Measurements from ENCODE around the gene MMP23B.

MMP23B gene

DNA sequence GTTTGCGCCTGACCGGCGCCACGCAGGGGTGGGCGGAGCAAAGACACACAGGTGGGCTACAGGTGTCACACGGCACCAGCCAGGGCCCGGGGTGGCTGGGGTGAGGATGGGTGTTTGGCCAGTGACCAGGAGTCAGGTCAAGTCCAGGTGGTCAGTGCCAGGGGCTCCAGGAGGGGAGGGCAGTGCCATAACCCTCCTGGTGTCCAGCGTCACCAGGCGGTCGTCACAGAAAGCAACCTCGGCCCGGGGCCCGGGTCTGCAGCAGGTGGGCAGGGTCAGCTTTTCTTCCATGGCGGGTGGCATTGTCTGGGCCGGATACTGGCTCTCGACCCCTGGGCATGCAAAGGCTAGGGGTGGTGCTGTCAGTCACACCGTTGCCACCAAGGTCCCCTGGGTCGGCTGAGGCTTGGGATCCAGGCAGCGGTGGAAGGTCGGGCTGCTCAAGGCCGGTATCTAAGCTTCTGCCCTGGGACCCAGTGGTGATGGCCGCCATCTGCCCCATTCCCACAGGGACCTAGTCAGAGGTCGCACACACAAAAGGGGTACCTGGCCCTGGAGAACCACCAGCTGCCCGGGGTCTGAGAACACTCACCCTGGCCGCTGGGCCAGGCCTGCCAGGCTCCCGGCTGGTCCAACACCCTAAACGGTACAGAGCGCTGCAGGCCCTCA is 33.8 kb upstream of the MMP23B start:
- DNase-seq (ENCODE audit: insufficient read length) (no peak), FAIRE-seq (no peak)
- TF ChIP-seq TAF1 (IDR thresholded peaks at IDR 0.05; ENCODE audit: borderline replicate concordance, low read depth, low read length) (no peak), POLR2AphosphoS5 (IDR thresholded peaks at IDR 0.05; ENCODE audit: low read depth, low read length) (no peak), POLR2A (IDR thresholded peaks at IDR 0.05; ENCODE audit: low read depth, low read length) (no peak)

DNA sequence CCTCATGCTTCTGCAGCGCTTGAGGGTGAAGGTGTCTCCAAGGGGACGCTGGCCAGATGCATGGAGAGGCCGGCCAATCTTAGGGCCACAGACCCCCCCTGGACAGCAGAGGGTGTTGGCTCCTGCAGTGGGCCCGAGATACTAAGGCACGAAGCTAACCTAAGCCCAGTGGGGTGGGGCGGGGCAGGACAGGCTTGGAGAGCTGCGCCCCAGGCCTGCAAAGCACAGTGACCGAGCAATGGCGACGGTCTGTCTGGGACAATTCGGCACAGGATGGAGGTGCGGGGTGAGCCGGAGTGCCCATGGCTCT is 33.3 kb upstream of the MMP23B start:
- FAIRE-seq (no peak), DNase-seq (ENCODE audit: insufficient read length) (no peak)
- TF ChIP-seq POLR2AphosphoS5 (IDR thresholded peaks at IDR 0.05; ENCODE audit: low read depth, low read length) (no peak), POLR2A (IDR thresholded peaks at IDR 0.05; ENCODE audit: low read depth, low read length) (no peak), TAF1 (IDR thresholded peaks at IDR 0.05; ENCODE audit: borderline replicate concordance, low read depth, low read length) (no peak)

DNA sequence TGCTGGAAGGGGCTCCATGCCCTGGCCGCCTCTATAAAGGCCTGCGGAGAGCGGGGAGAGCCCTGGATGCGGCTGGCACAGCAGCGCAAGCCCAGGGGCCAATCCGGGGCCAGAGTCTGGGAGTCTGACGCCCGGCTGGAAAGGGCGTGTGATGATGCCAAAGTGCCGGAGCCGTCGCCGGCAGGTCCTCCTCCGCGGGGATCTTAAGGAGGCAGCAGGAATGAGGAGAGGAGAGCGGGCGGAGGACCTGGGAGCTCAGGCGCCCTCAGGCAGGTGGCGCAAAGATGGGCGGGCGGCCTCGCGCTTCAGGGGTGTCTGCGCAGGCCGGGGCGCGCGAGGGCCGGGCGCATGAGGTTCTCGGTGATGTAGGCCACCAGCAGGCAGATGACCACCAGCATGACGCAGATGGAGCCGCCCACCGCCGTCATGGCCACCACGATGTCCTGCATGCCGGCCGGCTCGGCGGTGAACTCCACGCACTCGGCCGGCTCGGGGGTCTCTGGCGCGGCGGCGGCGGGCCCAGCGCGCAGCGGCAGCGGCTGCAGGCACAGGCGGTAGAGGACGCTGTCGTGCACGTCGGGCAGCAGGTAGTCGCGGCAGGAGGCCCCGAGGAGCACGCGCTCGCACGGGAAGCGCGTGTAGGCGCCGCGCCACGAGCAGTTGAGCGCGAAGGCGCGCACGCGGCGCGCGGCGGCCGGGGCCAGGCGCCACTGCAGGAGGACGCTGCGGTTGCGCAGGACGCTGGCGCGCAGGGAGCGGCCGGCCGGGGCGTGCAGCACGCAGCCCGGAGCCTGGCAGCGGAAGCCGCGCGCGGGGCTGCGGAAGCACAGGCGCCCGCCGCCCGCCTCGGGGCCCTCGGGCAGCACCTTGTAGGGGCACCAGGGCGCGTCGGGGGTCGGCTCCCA is 32.7 kb upstream of the MMP23B start:
- no peak for TF ChIP-seq POLR2A (IDR thresholded peaks at IDR 0.05; ENCODE audit: low read depth, low read length)
- TF ChIP-seq POLR2AphosphoS5 (IDR thresholded peaks at IDR 0.05; ENCODE audit: low read depth, low read length), result no peak
- TF ChIP-seq TAF1 (IDR thresholded peaks at IDR 0.05; ENCODE audit: borderline replicate concordance, low read depth, low read length), result no peak
- no peak for FAIRE-seq
- peak; percentile 57 for DNase-seq (ENCODE audit: insufficient read length)

DNA sequence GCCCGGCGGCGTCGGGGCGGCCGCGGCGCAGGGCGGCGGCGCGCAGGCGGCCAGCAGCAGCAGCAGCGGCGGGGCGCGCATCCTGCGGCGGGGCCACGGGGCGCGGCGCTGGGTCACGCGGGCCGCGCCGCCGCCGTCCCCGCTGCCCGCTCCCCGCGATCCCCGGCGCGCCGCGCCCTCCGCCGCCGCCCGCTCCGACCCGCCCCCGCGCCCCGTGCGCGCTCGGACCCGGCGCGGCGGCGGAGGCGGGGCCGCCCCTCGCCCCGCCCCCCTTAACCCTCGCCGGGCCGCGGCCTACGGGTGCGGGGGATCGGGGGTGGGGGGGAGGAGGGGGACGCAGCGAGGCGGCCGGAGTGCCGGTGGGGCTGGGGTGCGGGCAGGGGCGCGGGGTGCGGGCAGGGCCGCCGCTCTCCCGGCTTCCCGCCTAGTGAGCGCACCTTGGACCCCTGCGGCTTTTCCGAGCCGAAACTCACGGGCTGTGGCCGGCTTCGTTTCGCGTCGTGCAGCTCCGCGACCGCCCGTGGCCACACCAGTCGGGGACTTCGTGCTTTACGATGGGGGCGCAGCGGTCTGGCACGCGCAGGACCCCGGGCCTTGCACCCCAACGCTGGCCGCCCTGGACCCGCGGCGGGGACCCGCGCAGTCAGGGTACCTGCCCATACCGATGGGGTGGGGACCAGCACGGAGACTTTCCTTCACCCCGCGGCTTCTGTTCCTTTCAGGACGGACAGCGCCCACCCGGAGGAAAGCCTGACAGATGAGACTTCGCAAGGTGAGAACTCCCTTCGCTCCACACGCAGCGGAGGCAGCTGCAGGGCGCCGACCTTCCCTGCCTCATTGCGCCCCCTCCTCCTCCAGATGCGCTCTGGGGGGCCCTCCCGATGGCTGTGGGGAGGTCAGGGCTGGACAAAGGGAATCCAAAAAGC is 31.8 kb upstream of the MMP23B start, which contains the start of gene FNDC10:
Gene FNDC10, minus strand, starts transcription at position 201 of the 926 bp plus-strand sequence. Its CDS starts 120 bp downstream, at position 81.
- no peak for TF ChIP-seq POLR2A (IDR thresholded peaks at IDR 0.05; ENCODE audit: low read depth, low read length)
- TF ChIP-seq TAF1 (IDR thresholded peaks at IDR 0.05; ENCODE audit: borderline replicate concordance, low read depth, low read length), result no peak
- TF ChIP-seq POLR2AphosphoS5 (IDR thresholded peaks at IDR 0.05; ENCODE audit: low read depth, low read length), result no peak

DNA sequence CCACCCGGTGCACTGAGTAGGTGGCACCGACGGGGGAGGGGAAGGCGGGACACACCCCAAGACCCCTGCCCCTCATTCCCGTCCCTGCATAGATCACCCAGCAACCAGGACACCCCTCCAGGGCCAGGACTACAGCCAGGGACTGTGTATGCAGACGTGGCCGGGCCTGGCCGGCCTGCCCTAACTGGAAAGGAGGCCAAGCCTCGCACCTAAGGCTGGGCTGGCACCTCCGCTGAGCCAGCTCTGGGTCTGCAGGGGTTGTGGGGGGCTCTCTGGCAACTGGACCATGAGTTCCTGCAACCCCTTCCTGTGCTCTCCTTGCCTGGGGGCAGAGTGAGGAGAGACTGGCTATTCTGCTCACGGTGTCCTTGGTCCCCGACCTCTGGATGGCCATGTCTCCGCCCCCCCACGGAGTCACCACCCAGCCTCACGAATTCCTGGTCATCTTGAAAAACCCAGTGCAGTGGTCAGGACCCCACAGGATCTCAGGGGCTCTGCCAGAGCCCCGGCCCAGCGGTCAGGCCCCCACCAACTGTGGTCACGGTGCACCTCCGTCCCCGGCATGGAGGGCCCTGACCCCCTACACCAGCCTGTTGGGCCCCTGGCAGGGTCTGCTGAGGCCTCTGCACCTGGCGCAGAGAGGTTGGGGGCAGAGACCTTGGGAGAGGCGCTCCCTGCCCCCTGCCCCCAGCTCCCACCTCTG is 31.0 kb upstream of the MMP23B start:
- no peak for TF ChIP-seq TAF1 (IDR thresholded peaks at IDR 0.05; ENCODE audit: borderline replicate concordance, low read depth, low read length)
- TF ChIP-seq POLR2AphosphoS5 (IDR thresholded peaks at IDR 0.05; ENCODE audit: low read depth, low read length), result no peak
- TF ChIP-seq POLR2A (IDR thresholded peaks at IDR 0.05; ENCODE audit: low read depth, low read length), result no peak
- FAIRE-seq (no peak), DNase-seq (ENCODE audit: insufficient read length) (no peak)

More for the DNA sequence above, 31.8 kb upstream of the MMP23B start, which contains the start of gene FNDC10:
- DNase-seq (ENCODE audit: insufficient read length) (no peak), FAIRE-seq (no peak)

DNA sequence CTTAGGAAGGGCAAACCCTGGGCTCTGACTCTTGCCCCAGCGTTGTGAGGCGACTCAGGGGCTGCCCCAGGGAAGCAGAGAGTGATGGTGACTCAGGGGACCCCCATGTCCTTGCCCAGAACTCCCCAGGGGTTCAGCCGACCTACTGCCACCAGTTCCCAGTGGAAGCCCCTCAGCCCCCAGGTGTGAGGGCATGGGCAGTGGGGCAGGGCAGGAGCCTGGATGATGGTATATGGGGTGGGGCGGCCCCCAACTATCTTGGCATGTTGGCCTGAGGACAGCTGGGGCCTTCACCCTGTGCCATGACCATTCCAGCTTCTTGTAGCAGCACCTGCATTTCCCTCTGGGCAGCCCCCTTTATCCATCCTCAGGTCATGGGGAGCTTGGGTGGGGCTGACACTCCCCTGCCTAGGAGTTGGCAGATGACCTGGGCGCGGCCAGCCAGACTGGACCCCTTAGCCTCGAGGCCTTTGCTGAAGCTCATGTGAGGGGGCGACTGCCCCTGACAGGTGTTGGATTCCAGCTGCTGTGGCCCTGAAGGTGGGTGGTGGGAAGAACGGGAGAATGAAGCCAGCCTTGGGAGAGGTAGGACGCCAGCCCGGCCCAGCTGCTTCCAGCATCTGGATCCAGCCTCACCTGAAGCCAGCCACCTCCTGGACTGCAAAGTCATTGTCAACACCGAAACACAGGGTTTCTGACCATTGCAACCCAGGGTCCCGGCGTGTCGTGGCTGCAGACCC is 30.2 kb upstream of the MMP23B start:
- TF ChIP-seq POLR2A (IDR thresholded peaks at IDR 0.05; ENCODE audit: low read depth, low read length) (no peak), TAF1 (IDR thresholded peaks at IDR 0.05; ENCODE audit: borderline replicate concordance, low read depth, low read length) (no peak), POLR2AphosphoS5 (IDR thresholded peaks at IDR 0.05; ENCODE audit: low read depth, low read length) (no peak)
- DNase-seq (ENCODE audit: insufficient read length) (no peak), FAIRE-seq (no peak)

DNA sequence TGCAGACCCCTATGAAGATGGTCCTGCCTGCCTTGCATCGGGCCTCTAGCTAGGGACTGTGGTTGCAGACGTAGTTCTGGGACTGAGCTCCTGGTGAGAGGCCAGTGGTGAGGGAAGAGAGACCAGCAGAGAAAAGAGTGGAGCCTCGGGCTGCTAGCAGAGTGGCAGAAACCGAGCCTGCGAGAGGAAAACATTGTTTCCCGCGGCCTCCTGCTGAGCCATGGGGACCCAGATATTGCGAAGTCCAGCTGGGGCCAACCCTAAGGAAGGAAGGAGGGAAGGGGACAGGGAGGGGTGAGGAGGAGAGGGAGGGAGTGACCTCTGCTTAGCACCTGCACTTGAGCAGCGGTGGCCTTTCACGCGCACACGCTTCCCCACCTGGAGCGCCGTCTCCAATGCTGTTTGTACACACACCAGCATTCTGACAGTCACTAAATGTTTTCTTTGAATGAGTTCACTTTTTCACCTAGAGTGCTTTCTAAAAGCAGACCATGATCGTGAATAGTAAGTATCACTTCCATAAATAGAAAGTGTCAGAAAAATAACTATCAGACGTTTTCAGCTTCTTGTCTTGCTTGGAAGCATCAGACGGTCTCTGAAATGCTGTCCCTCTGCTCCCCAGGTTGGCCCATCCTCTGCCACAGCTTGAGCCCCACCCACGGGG is 29.5 kb upstream of the MMP23B start:
- FAIRE-seq, result peak; percentile 27
- no peak for TF ChIP-seq POLR2AphosphoS5 (IDR thresholded peaks at IDR 0.05; ENCODE audit: low read depth, low read length)
- TF ChIP-seq POLR2A (IDR thresholded peaks at IDR 0.05; ENCODE audit: low read depth, low read length), result no peak
- no peak for TF ChIP-seq TAF1 (IDR thresholded peaks at IDR 0.05; ENCODE audit: borderline replicate concordance, low read depth, low read length)
- DNase-seq (ENCODE audit: insufficient read length), result no peak

DNA sequence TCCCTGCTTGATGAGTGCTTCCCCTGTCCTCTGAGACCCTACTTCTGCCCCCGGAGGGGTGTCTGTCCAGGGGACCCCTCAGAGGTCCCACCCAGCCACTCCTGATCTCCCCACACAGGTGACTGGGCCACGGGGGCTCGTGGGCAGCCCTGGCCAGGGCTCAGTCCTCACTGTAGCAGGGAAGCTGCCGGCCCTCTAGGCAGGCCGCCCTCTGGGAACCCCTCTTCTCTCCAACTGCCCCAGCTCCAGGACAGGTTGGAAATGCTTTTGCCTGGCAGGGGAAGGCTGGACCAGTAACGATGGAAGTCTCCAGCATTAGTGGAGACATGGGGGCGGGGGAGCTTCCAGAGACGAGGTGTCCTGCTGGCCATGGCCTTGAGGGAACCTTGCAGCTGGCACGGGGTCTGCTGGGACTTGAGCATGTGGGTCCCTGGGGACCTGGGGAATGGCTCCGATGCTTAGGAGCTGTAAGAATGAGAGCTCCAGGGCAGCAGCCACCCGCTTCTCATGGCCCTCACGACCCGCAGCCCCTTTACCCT is 28.9 kb upstream of the MMP23B start:
- no peak for TF ChIP-seq POLR2A (IDR thresholded peaks at IDR 0.05; ENCODE audit: low read depth, low read length)
- TF ChIP-seq POLR2AphosphoS5 (IDR thresholded peaks at IDR 0.05; ENCODE audit: low read depth, low read length), result no peak
- TF ChIP-seq TAF1 (IDR thresholded peaks at IDR 0.05; ENCODE audit: borderline replicate concordance, low read depth, low read length), result no peak
- FAIRE-seq (no peak), DNase-seq (ENCODE audit: insufficient read length) (no peak)

DNA sequence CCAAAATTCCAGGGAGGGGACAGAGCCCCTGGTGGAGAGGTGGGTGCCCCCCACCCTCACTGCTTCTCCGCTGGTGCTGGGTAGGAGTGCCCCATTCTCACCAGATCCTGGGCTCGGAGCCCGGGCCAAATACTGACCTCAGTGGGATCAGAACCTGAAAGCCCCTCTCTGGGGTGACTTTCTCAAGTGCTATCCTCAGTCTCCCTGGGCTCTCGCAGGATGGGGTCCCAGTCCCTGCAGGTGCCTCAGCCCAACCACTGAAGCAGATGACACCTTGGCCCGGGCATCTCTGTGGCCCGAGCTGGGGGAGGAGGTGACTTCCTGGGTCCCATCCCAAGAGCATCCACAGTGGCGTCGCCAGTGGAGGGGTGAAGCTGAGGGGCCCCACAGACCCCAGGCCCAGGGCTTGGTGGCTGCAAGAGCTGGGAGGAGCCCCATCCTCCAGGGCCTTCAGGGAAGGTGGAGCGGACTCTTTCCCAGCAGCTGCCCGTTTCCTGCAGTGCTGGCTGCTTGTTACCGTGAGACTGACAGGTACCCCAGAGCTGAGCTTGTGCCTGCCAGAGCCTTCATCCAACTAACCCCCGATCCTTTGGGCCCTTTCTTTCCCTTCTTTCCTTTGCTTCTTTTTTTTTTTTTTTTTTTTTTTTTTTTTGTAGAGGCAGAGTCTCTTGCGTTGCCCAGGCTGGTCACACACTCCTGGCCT is 28.2 kb upstream of the MMP23B start:
- FAIRE-seq, result no peak
- TF ChIP-seq POLR2AphosphoS5 (IDR thresholded peaks at IDR 0.05; ENCODE audit: low read depth, low read length), result no peak
- no peak for TF ChIP-seq POLR2A (IDR thresholded peaks at IDR 0.05; ENCODE audit: low read depth, low read length)
- no peak for DNase-seq (ENCODE audit: insufficient read length)
